ENCODE measurements around the gene DUSP28. TPM values are rescaled to one million over a fixed set of nuclear protein-coding genes. Genes with fewer than 3 reads are reported as not detected.
A peak's percentile ranks its signal among the peaks of the same experiment; 100 is the strongest.

The DUSP28 gene
- total RNA-seq, 6 donors from 2014 or later: 3.2 to 30.4 (median 5.7) TPM

DNA sequence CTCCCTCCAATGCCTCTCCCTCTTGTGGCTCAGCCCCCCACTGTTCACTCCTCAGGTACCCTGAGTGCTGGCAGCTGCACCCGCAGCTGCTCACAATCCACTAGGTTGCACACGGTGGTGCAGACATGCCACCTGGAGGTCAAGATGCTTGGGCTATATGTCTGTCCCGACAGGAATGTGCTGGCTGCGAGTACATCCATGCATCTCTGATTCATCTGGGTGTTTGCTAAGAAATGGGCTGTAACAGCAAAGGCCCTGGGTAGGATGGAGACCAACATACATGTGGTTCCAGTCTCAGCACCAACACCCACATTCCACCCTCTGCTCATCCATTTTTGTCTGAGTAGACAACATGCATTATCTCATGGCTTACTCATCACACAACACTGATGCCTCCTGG, 33.6 kb upstream of the DUSP28 start:
- Histone ChIP-seq H3K9me3 (peaks cover 0 to 5% (median 2%) of the 10 kb centered on the region in 4 donors), H3K36me3 (peaks cover 0 to 38% (median 15%) of the 10 kb centered on the region in 4 donors), H3K4me1 (no peaks in the 10 kb centered on the region), H3K27ac (no peak overlapping the region), H3K4me3 (no peak overlapping the region), H3K27me3 (no peaks in the 10 kb centered on the region)
- ATAC-seq (ENCODE audit: low FRiP score in 2 of 2): no peak
- WGBS, 2 donors: 95 to 100% methylated on average over 3 to 4 of the region's 4 CpGs
- TF ChIP-seq EP300 (IDR thresholded peaks at IDR 0.05) (no peak), POLR2AphosphoS5 (IDR thresholded peaks at IDR 0.05) (no peak), POLR2A (IDR thresholded peaks at IDR 0.05) (no peak)
- TF ChIP-seq, protein P1, sequence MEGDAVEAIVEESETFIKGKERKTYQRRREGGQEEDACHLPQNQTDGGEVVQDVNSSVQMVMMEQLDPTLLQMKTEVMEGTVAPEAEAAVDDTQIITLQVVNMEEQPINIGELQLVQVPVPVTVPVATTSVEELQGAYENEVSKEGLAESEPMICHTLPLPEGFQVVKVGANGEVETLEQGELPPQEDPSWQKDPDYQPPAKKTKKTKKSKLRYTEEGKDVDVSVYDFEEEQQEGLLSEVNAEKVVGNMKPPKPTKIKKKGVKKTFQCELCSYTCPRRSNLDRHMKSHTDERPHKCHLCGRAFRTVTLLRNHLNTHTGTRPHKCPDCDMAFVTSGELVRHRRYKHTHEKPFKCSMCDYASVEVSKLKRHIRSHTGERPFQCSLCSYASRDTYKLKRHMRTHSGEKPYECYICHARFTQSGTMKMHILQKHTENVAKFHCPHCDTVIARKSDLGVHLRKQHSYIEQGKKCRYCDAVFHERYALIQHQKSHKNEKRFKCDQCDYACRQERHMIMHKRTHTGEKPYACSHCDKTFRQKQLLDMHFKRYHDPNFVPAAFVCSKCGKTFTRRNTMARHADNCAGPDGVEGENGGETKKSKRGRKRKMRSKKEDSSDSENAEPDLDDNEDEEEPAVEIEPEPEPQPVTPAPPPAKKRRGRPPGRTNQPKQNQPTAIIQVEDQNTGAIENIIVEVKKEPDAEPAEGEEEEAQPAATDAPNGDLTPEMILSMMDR (IDR thresholded peaks at IDR 0.05): no peak
- no peak for DNase-seq

DNA sequence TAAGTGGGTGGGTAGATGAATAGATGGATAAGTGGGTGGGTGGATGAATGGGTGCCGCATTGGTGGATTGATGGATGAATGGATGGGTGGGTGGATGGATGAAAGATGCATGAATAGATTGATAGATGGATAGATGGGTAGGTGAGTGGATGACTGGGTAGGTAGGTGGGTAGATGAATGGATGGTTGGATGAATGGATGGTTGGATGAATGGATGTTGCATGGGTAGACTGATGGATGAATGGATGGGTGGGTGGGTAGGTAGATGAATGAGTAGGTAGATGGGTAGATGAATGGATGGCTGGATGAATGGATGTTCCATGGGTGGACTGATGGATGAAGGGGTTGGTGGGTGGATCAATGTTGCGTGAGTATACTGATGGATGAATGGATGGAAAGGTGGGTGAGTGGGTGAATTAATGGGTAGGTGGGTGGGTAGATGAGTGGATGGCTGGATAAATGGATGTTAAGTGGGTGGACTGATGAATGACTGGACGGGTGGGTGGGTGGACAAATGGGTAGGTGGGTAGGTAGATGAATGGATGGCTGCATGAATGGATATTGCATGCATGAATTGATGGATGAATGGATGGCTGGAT, 32.9 kb upstream of the DUSP28 start:
- peaks cover 0 to 39% (median 15%) of the 10 kb centered on the region in 4 donors for H3K36me3 ChIP-seq
- TF ChIP-seq POLR2A (IDR thresholded peaks at IDR 0.05): no peak
- TF ChIP-seq EP300 (IDR thresholded peaks at IDR 0.05): no peak
- TF ChIP-seq POLR2AphosphoS5 (IDR thresholded peaks at IDR 0.05): no peak
- TF ChIP-seq, protein P1 (IDR thresholded peaks at IDR 0.05): no peak
- 65 to 77% methylated on average over 3 of the region's 3 CpGs for WGBS, 2 donors

DNA sequence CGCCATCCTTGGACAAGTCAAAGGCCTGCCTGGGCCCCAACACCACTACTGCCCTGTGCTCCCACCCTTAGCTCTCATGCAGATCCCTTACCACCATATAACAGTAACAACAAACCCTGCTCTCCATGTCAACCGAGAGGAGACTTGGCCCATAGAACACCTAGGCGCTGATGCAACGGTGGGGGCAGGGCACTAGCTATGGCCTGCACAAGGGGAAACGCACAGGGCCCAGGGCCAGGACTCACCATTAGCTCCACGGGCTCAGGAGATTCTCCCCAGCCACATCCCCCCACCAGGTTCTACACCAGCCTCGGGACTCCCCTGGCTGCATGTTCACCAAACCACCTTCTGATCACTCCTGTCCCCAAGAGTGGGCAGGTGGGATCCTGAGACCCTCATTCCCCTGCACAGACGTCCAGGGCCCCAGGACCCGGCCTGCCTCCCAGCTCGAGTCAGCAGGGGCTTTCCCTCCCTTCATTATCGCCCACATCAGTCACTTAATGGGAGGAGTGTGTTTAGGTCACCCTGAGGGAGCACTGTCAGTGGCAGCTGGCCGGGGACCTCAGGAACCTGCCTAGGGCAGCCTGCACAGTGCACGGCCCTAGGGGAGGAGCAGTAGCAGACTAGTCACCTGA, 31.6 kb upstream of the DUSP28 start:
- H3K27me3 ChIP-seq: no peaks in the 10 kb centered on the region
- peaks cover 0 to 29% (median 11%) of the 10 kb centered on the region in 4 donors for H3K36me3 ChIP-seq
- 92 to 97% methylated on average over 5 to 13 of the region's 13 CpGs for WGBS, 2 donors
- TF ChIP-seq, protein P1 (IDR thresholded peaks at IDR 0.05): no peak
- TF ChIP-seq POLR2A (IDR thresholded peaks at IDR 0.05) (no peak), EP300 (IDR thresholded peaks at IDR 0.05) (no peak), POLR2AphosphoS5 (IDR thresholded peaks at IDR 0.05) (no peak)
- H3K4me3 ChIP-seq: no peak overlapping the region
- peak in 1 of 2 donors; percentile 52 for DNase-seq
- no peak for ATAC-seq (ENCODE audit: low FRiP score in 2 of 2)
- H3K4me1 ChIP-seq: no peaks in the 10 kb centered on the region
- H3K9me3 ChIP-seq: peaks cover 6 to 19% (median 13%) of the 10 kb centered on the region in 4 donors
- H3K27ac ChIP-seq: no peak overlapping the region

More for the DNA sequence above, 32.9 kb upstream of the DUSP28 start:
- Histone ChIP-seq H3K27me3 (no peaks in the 10 kb centered on the region), H3K4me1 (no peaks in the 10 kb centered on the region), H3K27ac (no peak overlapping the region), H3K4me3 (no peak overlapping the region), H3K9me3 (peaks cover 2 to 13% (median 9%) of the 10 kb centered on the region in 4 donors)
- DNase-seq (no peak), ATAC-seq (ENCODE audit: low FRiP score in 2 of 2) (no peak)

DNA sequence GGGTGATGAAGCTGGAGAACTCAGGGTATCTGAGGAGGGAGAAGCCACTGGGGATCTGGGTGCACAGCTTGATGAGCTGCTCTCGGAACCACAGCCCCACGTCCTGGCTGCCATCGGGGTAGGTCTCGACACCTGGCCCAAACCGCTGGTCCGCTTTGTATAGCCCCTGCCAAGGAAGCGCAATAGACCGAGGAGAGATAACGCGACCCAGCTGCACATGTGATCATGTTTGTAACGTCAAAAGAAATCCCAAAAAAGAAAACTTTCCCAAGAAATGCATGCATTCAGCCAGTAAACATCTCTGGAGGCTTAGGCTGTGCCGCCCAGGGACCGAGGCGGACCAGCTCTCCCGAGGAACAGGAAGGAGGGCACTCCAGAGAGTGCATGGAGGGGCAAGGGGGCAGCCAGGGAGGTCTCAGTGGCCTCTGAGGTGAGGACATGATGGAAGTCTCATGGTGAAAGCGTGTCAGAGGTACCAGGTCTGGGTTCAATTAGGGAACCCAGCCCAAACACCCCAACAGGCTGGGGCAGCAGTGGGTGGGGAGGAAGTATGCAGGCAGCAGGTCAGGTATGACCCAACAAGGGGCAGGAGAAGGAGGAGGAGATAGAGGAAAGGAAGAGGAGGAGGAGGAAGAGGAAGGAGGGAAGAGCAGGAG, 30.7 kb upstream of the DUSP28 start:
- H3K27ac ChIP-seq: no peak overlapping the region
- DNase-seq (no peak), ATAC-seq (ENCODE audit: low FRiP score in 2 of 2) (no peak)
- 94 to 96% methylated on average over 16 of the region's 16 CpGs for WGBS, 2 donors
- peaks cover 6 to 19% (median 13%) of the 10 kb centered on the region in 4 donors for H3K9me3 ChIP-seq
- no peak for TF ChIP-seq POLR2AphosphoS5 (IDR thresholded peaks at IDR 0.05)
- TF ChIP-seq POLR2A (IDR thresholded peaks at IDR 0.05): no peak
- TF ChIP-seq, protein P1 (IDR thresholded peaks at IDR 0.05): no peak
- no peak for TF ChIP-seq EP300 (IDR thresholded peaks at IDR 0.05)
- H3K36me3 ChIP-seq: peaks cover 0 to 24% (median 6%) of the 10 kb centered on the region in 4 donors
- H3K4me1 ChIP-seq: no peaks in the 10 kb centered on the region
- no peak overlapping the region for H3K4me3 ChIP-seq
- H3K27me3 ChIP-seq: no peaks in the 10 kb centered on the region
